ENCODE data around the gene TOMM20. TPM values are rescaled to one million over a fixed set of nuclear protein-coding genes. Genes with fewer than 3 reads are reported as not detected.

Gene TOMM20
- total RNA-seq, 1 donor from 2014 or later = 150 TPM

GRCh38 chr1:235078480-235079381 lies 49.9 kb downstream of the TOMM20 start:
- no peak for TF ChIP-seq CTCF (conservative IDR thresholded peaks at IDR 0.05)
- Mint-ChIP-seq H3K27ac (ENCODE audit: unreplicated experiment) (no peak overlapping the region), H3K9me3 (no peaks in the 10 kb centered on the region), H3K36me3 (ENCODE audit: low read depth) (no peaks in the 10 kb centered on the region), H3K27me3 (ENCODE audit: low read depth) (no peaks in the 10 kb centered on the region), H3K4me3 (no peak overlapping the region), H3K4me1 (peaks cover 29% of the 10 kb centered on the region)
- DNase-seq (ENCODE audit: low read depth, low spot score) = no peak

GRCh38 chr1:235077571-235078479 lies 50.8 kb downstream of the TOMM20 start:
- H3K27me3 Mint-ChIP-seq (ENCODE audit: low read depth) = no peaks in the 10 kb centered on the region
- no peak for DNase-seq (ENCODE audit: low read depth, low spot score)
- no peaks in the 10 kb centered on the region for H3K9me3 Mint-ChIP-seq
- no peaks in the 10 kb centered on the region for H3K36me3 Mint-ChIP-seq (ENCODE audit: low read depth)
- TF ChIP-seq CTCF (conservative IDR thresholded peaks at IDR 0.05) = no peak
- H3K4me1 Mint-ChIP-seq = peaks cover 20% of the 10 kb centered on the region
- no peak overlapping the region for H3K4me3 Mint-ChIP-seq
- H3K27ac Mint-ChIP-seq (ENCODE audit: unreplicated experiment) = no peak overlapping the region

GRCh38 chr1:235077163-235077540 lies 51.5 kb downstream of the TOMM20 start:
- no peak for TF ChIP-seq CTCF (conservative IDR thresholded peaks at IDR 0.05)
- peaks cover 20% of the 10 kb centered on the region for H3K4me1 Mint-ChIP-seq
- DNase-seq (ENCODE audit: low read depth, low spot score) = no peak
- no peak overlapping the region for H3K4me3 Mint-ChIP-seq
- H3K27me3 Mint-ChIP-seq (ENCODE audit: low read depth) = no peaks in the 10 kb centered on the region
- H3K27ac Mint-ChIP-seq (ENCODE audit: unreplicated experiment) = no peak overlapping the region
- H3K9me3 Mint-ChIP-seq = no peaks in the 10 kb centered on the region
- no peaks in the 10 kb centered on the region for H3K36me3 Mint-ChIP-seq (ENCODE audit: low read depth)

- DNase-seq (ENCODE audit: low read depth, low spot score) = no peak
- Mint-ChIP-seq H3K27ac (ENCODE audit: unreplicated experiment) (no peak overlapping the region), H3K9me3 (no peaks in the 10 kb centered on the region), H3K4me1 (peaks cover 20% of the 10 kb centered on the region), H3K36me3 (ENCODE audit: low read depth) (no peaks in the 10 kb centered on the region), H3K4me3 (no peak overlapping the region), H3K27me3 (ENCODE audit: low read depth) (no peaks in the 10 kb centered on the region)
- no peak for TF ChIP-seq CTCF (conservative IDR thresholded peaks at IDR 0.05)
Observed at GRCh38 chr1:235076504-235077162, 52.0 kb downstream of the TOMM20 start.

- no peaks in the 10 kb centered on the region for H3K27me3 Mint-ChIP-seq (ENCODE audit: low read depth)
- peaks cover 15% of the 10 kb centered on the region for H3K4me1 Mint-ChIP-seq
- H3K9me3 Mint-ChIP-seq = no peaks in the 10 kb centered on the region
- H3K27ac Mint-ChIP-seq (ENCODE audit: unreplicated experiment) = no peak overlapping the region
- no peaks in the 10 kb centered on the region for H3K36me3 Mint-ChIP-seq (ENCODE audit: low read depth)
- no peak overlapping the region for H3K4me3 Mint-ChIP-seq
- no peak for DNase-seq (ENCODE audit: low read depth, low spot score)
- no peak for TF ChIP-seq CTCF (conservative IDR thresholded peaks at IDR 0.05)
Observed at GRCh38 chr1:235075777-235076308, 52.8 kb downstream of the TOMM20 start.
